Brain microvascular endothelial cell (primary cell): ENCODE measurements around the gene DOK3.

Source experiments
- DNase-seq: peaks from one replicate; pipeline ENCODE4 v3.0.0-alpha.2; 2020
- H3K27ac ChIP-seq: fragments of 250-450 bp; sonication (Bioruptor Pico); 2 replicates; pipeline ENCODE4 v1.5.1; 2020; ENCODE audit warnings: mild to moderate bottlenecking, moderate library complexity
- H3K27me3 ChIP-seq: fragments of 250-450 bp; sonication (Bioruptor Pico); replicated peaks from 2 replicates; pipeline ENCODE4 v1.5.1; 2020; ENCODE audit warnings: mild to moderate bottlenecking
- H3K36me3 ChIP-seq: fragments of 250-450 bp; sonication (Bioruptor Pico); replicated peaks from 2 replicates; pipeline ENCODE4 v1.5.1; 2020; ENCODE audit warnings: mild to moderate bottlenecking
- H3K4me3 ChIP-seq: 2 replicates; pipeline ENCODE4 v1.5.1; 2011; ENCODE audit warnings: low read depth, mild to moderate bottlenecking, control low read depth, low read length, moderate library complexity
- in situ Hi-C: cut with HindIII; loops from 2 replicates; pipeline ENCODE4 v1.10.0; 2017; ENCODE audit warnings: low sequenced_read_pairs, low pct_ligation_motif_present
- TF ChIP-seq, protein P1 (sequence below): IDR thresholded peaks from 2 replicates; pipeline ENCODE4 v1.5.1; 2011; ENCODE audit warnings: low read depth, mild to moderate bottlenecking, moderate library complexity, low read length, control low read depth, inconsistent platforms; ENCODE audit errors: missing control alignments

The DOK3 gene

DNA sequence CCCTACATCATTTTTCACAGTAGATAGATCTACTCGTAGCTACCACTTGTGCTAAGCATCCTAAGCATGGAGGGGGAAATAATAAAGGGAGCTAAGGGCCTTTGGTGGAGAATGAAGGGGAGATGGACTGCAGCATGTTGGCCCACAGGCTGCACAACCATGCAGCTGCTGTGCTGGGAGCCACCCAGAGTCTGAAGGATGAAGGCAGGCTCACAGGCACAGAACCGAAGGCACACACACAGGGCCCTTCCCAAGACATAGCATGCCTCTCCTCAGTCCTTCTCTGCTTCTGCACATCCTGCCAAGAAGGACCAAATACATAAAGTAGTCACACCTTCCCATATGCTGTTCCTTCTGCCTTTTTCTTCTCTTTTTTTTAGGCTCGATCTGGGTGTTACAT, 38.1 kb upstream of the DOK3 start:
- Histone ChIP-seq H3K36me3 (peaks cover 3% of the 10 kb centered on the region), H3K27me3 (no peaks in the 10 kb centered on the region), H3K27ac (no peak overlapping the region), H3K4me3 (no peak overlapping the region)
- TF ChIP-seq, protein P1, sequence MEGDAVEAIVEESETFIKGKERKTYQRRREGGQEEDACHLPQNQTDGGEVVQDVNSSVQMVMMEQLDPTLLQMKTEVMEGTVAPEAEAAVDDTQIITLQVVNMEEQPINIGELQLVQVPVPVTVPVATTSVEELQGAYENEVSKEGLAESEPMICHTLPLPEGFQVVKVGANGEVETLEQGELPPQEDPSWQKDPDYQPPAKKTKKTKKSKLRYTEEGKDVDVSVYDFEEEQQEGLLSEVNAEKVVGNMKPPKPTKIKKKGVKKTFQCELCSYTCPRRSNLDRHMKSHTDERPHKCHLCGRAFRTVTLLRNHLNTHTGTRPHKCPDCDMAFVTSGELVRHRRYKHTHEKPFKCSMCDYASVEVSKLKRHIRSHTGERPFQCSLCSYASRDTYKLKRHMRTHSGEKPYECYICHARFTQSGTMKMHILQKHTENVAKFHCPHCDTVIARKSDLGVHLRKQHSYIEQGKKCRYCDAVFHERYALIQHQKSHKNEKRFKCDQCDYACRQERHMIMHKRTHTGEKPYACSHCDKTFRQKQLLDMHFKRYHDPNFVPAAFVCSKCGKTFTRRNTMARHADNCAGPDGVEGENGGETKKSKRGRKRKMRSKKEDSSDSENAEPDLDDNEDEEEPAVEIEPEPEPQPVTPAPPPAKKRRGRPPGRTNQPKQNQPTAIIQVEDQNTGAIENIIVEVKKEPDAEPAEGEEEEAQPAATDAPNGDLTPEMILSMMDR: no peak
- in situ Hi-C loops: no loop called here
- DNase-seq: no peak

DNA sequence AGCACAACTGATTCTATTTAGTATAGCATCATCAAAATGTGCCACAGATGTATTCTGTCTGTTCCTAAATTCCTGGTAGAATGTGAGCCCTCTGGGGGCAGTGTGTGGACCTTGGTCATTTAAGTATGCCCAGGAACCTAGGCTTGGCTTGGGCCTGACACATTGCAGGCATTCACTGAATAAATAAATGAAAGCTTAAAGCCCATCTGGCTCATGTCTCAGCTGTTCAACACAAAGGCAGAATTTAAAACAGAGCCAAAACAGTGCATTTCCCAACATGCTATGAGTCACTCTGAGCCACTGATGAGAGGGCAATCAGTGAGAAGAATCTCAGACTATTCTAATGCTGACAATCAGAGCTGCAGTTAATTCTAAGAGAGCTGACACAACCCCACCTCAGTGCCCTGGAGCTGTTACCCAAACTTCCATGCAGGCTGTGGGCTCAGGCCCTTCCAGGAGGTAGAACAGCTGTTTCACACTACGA, 36.7 kb upstream of the DOK3 start:
- H3K27ac ChIP-seq: peak overlapping the region; percentile 99
- in situ Hi-C loops: no loop called here
- DNase-seq: peak; percentile 94

DNA sequence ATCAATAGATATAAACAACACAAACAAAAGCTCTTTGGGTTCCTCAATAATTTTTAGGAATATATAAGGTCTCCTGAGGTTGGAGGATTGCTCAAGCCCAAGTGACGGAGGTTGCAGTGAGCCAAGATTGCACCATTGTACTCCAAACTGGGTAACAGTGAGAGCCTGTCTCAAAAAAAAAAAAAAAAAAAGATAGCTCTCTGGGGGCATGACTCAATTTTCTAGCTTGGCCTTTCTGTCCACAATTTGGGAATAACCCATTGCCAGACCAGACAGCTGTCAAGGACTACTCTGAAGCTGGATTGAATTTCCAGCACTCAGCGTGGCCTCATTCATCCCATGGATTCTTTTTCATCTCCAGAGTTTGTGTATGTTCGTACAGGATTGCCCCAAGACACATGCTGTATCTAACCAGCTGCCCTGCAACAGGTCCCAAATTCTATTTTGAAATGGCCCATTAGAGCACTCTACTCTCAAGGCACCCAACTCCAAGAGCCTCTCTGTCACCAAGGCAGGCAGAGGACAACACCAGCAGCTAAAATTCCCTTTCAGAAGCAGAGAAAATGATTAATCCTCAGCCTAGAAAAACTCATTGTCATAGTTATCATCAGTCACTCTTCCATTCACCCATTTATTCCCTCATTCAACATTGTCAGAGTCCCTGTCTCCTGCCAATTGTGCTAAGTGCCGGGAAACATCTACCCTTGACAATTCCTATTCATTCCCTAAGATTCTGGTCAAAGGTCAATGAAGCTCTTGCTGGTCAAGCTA, 36.0 kb upstream of the DOK3 start:
- peak; percentile 85 for DNase-seq
- in situ Hi-C loops: no loop called here
- TF ChIP-seq, protein P1: no peak
- H3K27ac ChIP-seq: peak overlapping the region; percentile 99
- H3K4me3 ChIP-seq: no peak overlapping the region
- H3K36me3 ChIP-seq: no peaks in the 10 kb centered on the region
- no peaks in the 10 kb centered on the region for H3K27me3 ChIP-seq

More for the DNA sequence above, 36.7 kb upstream of the DOK3 start:
- H3K36me3 ChIP-seq: no peaks in the 10 kb centered on the region
- no peaks in the 10 kb centered on the region for H3K27me3 ChIP-seq
- TF ChIP-seq, protein P1: no peak
- no peak overlapping the region for H3K4me3 ChIP-seq

DNA sequence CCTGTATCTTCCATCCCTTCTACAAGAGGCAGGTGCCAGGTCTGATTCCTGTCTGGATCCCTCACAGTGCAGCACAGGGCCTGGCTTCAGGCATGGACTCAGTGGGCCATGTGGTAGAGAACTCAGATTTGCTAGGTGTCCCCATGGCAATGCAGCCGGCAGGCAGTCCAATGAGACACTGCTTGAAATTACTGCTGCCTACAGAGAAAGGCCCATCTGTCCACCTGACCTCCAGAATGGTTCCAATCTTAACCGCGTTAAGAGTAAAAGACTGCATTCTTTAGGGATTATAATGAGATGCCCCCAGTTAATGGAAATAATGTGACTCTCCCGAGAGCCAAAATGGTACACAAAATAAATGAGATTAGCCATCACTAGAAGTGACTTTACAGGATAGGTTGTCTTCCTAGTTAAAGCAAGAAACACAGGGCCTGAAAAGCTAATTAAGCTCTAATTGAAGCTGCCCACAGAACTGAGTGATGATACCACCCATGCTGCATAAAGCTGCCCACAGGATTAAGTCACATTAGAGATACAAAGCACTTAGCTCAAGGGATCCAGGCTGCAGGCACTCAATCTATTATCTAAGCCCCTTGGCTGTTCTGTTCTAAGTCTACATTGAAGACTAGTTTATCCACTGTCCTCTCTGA, 33.3 kb upstream of the DOK3 start:
- TF ChIP-seq, protein P1: no peak
- no peak for DNase-seq
- Histone ChIP-seq H3K27ac (no peak overlapping the region), H3K27me3 (no peaks in the 10 kb centered on the region), H3K4me3 (no peak overlapping the region), H3K36me3 (no peaks in the 10 kb centered on the region)
- in situ Hi-C loops: no loop called here

DNA sequence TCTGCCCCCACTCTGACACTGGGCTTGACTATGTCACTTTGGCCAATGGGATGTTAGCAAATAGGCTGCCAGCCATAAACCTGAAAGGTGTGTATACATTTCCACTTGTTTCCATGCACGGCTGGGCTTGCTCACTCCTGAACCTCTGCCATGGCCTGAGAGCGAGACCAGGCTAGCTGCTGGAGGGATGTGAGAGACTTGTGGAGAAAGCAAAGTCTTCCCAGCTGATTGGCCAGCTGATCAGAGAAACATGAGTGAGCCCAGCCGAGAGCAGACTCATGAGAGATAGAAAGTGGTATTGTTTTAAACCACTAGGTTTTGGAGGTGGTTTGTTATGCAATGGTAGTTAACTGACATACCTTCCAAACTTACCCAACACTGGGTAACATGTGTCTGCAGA, 30.8 kb upstream of the DOK3 start:
- no peaks in the 10 kb centered on the region for H3K27me3 ChIP-seq
- DNase-seq: no peak
- in situ Hi-C loops: no loop called here
- H3K36me3 ChIP-seq: peaks cover 5% of the 10 kb centered on the region
- no peak overlapping the region for H3K27ac ChIP-seq
- no peak overlapping the region for H3K4me3 ChIP-seq
- TF ChIP-seq, protein P1: no peak
